NCI-H2029 (cell line): ENCODE data around the gene SETMAR.

Source experiments
- DNase-seq: peaks from one replicate; lab custom pipeline; 2025; lab: John Stamatoyannopoulos, UW

Gene SETMAR

GRCh38 chr3:4351164-4351855 lies 48.1 kb downstream of the SETMAR start:
- DNase-seq, result no peak

DNA sequence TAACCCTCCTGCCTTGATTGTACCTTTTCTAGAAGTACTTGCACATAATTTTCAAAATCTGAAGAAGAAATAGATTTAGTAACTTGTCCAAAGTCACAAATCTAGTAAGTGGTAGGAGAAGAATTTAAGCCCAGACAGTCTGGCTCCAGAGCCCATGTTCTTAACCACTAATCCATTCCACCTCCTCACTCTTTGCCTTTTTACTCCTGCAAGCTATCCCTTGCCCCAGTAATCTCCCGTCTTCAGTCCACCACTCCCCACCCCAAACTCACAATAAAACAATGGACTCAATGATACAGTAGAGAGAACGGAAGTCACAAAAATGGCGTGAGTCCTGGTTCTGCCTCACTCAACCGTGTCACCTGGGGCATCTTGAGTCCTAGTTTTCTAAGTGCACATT lies 48.7 kb downstream of the SETMAR start:
- no peak for DNase-seq

GRCh38 chr3:4355401-4356219 lies 52.4 kb downstream of the SETMAR start:
- DNase-seq, result no peak

DNA sequence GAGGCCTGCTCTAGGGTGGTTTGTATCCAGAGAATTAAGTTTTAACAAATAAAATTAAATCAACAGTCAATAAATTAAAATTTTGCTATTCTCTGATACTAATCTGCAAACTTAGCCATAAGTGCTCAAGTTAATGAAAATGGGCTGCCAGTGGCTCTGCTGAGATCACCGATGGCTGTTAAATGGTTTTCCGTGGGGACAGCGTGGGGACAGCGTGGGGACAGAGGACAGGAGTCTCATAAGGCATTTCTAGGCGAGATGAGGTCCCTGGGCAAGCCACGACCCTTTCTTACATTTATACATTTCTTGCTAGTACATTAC lies 53.0 kb downstream of the SETMAR start:
- DNase-seq, result no peak

DNA sequence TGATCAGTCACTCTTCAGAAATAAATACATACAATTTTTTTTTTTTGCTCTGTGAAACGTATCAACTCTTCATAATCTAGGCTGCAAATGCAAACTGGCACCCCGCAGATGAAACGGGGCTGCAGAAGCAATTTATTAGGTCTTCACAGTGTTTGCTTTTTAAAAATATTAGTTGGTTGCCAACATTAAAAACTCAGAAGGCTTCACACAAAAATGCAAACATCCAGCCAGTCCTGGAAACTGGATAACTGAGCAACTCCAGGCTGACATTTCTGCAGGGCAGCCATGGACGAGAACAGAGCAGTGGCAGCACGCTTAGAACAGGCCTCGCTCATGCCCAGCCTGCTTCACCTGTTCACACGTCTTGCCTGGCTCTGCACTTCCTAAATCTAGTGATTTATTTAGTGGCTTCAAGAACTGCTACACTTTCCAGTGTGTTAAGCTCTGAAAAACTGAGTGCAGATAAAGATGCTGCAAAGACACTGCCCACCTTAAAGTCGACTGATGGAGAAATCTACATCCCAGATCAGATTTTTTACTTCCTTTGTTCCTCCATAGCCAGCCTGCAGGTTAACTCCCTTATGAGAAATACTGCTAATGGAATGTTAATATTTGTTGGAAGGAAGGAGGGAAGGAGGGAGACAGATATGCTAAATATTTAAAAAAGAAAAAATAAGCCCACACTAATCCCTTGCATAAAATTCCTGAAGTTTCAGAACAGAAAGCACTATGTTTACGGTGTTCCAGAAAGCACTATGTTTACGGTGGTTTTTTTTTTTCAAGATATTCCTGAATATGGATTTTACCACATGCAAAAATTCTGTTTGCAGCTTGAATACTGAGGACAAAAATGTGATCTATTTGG lies 53.6 kb downstream of the SETMAR start:
- no peak for DNase-seq

DNA sequence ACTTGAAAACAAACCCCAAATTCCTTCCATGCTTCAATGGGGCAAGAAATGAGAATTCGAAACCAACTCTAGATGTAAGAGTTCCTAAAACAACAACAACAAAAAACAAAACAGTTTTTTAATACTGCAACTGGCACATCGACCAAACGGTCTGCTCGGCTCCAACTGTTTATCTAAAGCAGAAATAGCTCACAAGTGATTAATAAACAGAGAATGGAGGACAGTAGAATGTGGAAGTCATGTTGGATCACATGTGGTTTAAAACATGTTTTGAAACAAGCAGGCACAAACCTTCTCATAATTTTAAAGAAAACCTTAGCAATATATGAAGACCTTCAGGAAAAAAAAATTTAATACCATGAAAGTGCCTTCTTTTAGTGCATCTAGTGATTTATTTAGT lies 55.1 kb downstream of the SETMAR start:
- DNase-seq, result no peak

- no peak for DNase-seq
These were observed 56.8 kb downstream of the SETMAR start for GRCh38 chr3:4359805-4360502.

DNA sequence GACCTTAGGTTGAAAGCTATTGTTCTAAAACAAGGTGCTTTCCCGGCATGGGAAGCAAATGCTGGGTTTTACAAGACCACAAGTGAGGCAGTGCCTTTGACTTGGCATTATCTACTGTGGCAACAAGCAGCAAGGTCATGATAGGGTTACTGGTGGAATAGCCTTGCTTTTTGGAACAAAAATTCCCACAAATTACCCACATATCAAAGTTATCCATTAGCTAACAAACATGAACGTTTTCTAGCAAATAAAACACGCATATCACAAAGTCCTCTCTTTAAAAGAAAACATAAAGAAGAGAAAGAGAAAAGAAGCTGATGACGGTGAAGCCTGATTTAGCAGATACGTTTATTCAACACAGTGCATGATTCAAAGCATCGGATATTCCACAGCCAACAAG lies 57.6 kb downstream of the SETMAR start:
- no peak for DNase-seq

- no peak for DNase-seq
These were observed 59.4 kb downstream of the SETMAR start for GRCh38 chr3:4362523-4362922.
